Thyroid gland (tissue), 4 donors: ENCODE data around the gene SEMA5A. TPM values are rescaled to one million over a fixed set of nuclear protein-coding genes. Genes with fewer than 3 reads are reported as not detected.
A peak's percentile ranks its signal among the peaks of the same experiment; 100 is the strongest.

Experiments used
- DNase-seq, 2 donors: peaks; one replicate each; pipeline ENCODE4 v3.0.0-alpha.2; 2019
- H3K27ac ChIP-seq, 3 donors: fragments of 200-600 bp; sonication (generic); 1 replicate in 2 of 3; 2 replicates in 1 of 3; pipeline ENCODE4 v1.5.1; 2016 to 2019; ENCODE audit warnings: mild to moderate bottlenecking in 1 of 3, moderate library complexity in 1 of 3
- H3K27me3 ChIP-seq: fragments of 200-600 bp; sonication (generic); one replicate; pipeline ENCODE4 v1.5.1; 2019
- H3K36me3 ChIP-seq, 2 donors: fragments of 200-600 bp; sonication (generic); one replicate each; pipeline ENCODE4 v1.5.1; 2016 to 2019
- H3K4me1 ChIP-seq, 2 donors: fragments of 200-600 bp; sonication (generic); one replicate each; pipeline ENCODE4 v1.5.1; 2017 to 2019
- H3K4me3 ChIP-seq, 3 donors: fragments of 200-600 bp; sonication (generic); replicated peaks in 1 of 3; 1 replicate in 2 of 3; 2 replicates in 1 of 3; pipeline ENCODE4 v1.5.1; 2016; ENCODE audit warnings: mild to moderate bottlenecking in 1 of 3
- H3K9me3 ChIP-seq: fragments of 200-600 bp; sonication (generic); one replicate; pipeline ENCODE4 v1.5.1; 2017
- POLR2A ChIP-seq, 2 donors: fragments of 450-650 bp; IDR thresholded peaks; one replicate each; pipeline ENCODE4 v1.6.1; 2017; ENCODE audit warnings: antibody characterized with exemption in 2 of 2, mild to moderate bottlenecking in 2 of 2, moderate library complexity in 1 of 2
- WGBS, 2 donors: methylation state at CpG; one replicate each; pipeline ENCODE4 v1.1.5; 2017; 5-methylcytosine and 5-hydroxymethylcytosine counted together
- intact Hi-C: fragments of 100-400 bp; cut with DNase I; formaldehyde crosslinking; loops from one replicate; pipeline ENCODE4 v1.15.1; 2023
- total RNA-seq, 4 donors: library from RNA; depleted of rRNA; stranded (reverse); fragments of >200 nt; gene quantifications; one replicate each; pipeline ENCODE4 v1.2.3, GENCODE V29; 2016
- TF ChIP-seq, protein P1 (sequence below), 6 experiments: fragments of 200-600 bp in 3 of 6; fragments of 450-650 bp in 3 of 6; sonication (generic) in 3 of 6; IDR thresholded peaks; one replicate each; pipeline ENCODE4 v1.5.1; 2016 to 2019; ENCODE audit warnings: antibody characterized with exemption in 6 of 6, mild to moderate bottlenecking in 2 of 6, inconsistent platforms in 1 of 6, moderate library complexity in 1 of 6

SEMA5A gene
- total RNA-seq, 4 donors from 2014 or later: 1.8 to 8.4 (median 3.8) TPM

DNA sequence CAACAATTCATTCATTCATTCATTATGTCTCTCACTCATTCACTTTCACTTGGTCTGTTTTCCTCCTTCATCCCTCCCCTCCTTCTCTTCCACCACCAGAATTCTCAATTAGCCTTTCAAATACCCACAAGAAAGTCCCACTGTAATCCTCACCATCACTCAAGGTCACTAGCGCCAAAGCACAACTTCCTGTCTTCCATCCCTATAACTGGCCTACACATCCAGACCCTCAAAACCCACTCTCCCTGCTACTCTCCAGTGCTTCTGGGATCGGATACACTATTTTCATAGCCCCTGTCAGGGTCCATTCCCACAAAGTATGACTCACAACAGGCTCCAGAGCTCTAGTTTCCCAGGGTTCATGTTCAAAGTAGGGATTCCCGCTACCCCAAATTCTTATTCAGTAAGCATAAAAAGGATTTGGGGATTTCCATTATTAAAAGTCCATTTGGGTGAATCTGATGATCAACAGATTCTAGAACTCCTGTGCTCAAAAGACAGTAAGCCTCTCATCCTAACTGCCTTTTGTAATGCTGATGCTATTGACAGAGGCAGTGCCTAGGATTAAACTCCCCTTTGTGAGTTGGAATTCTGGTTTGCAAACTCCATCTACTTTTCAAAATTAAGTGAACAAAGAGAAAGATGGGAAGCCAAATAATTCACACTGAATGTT is 250.9 kb downstream of the SEMA5A start:
- intact Hi-C loops: no loop called here
- DNase-seq: no peak
- Histone ChIP-seq H3K4me3 (no peak overlapping the region), H3K4me1 (no peaks in the 10 kb centered on the region), H3K36me3 (no peaks in the 10 kb centered on the region), H3K27me3 (no peaks in the 10 kb centered on the region), H3K9me3 (no peaks in the 10 kb centered on the region), H3K27ac (no peak overlapping the region)
- TF ChIP-seq POLR2A (IDR thresholded peaks at IDR 0.05): no peak
- TF ChIP-seq, protein P1, sequence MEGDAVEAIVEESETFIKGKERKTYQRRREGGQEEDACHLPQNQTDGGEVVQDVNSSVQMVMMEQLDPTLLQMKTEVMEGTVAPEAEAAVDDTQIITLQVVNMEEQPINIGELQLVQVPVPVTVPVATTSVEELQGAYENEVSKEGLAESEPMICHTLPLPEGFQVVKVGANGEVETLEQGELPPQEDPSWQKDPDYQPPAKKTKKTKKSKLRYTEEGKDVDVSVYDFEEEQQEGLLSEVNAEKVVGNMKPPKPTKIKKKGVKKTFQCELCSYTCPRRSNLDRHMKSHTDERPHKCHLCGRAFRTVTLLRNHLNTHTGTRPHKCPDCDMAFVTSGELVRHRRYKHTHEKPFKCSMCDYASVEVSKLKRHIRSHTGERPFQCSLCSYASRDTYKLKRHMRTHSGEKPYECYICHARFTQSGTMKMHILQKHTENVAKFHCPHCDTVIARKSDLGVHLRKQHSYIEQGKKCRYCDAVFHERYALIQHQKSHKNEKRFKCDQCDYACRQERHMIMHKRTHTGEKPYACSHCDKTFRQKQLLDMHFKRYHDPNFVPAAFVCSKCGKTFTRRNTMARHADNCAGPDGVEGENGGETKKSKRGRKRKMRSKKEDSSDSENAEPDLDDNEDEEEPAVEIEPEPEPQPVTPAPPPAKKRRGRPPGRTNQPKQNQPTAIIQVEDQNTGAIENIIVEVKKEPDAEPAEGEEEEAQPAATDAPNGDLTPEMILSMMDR (IDR thresholded peaks at IDR 0.05): no peak
- 71 to 93% methylated on average over 3 of the region's 3 CpGs for WGBS, 2 donors

DNA sequence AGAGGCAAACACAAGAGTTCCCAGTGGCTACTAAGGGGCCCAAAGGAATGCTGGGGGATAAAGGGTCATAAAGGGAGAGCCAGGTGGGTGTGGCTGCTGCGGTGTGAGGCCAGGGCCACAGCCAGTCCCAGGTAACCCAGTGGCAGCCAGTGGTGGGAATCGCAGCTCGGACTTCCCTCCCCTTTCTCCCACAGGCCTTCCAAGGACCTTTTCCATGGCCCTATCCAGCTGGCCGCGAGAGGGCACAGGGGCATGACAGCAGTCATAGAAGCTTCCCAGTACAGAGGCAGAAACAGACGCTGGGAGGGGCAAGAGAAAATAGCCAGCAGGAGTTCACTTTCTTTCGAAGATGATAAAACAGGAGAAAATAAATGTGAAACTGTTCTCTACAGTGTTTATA is 257.6 kb downstream of the SEMA5A start:
- intact Hi-C loops: no loop called here
- Histone ChIP-seq H3K4me3 (no peak overlapping the region), H3K9me3 (no peaks in the 10 kb centered on the region), H3K4me1 (no peaks in the 10 kb centered on the region), H3K27me3 (no peaks in the 10 kb centered on the region), H3K36me3 (no peaks in the 10 kb centered on the region), H3K27ac (no peak overlapping the region)
- DNase-seq: no peak
- 71 to 82% methylated on average over 7 of the region's 7 CpGs for WGBS, 2 donors
- TF ChIP-seq, protein P1 (IDR thresholded peaks at IDR 0.05): no peak
- TF ChIP-seq POLR2A (IDR thresholded peaks at IDR 0.05): no peak

DNA sequence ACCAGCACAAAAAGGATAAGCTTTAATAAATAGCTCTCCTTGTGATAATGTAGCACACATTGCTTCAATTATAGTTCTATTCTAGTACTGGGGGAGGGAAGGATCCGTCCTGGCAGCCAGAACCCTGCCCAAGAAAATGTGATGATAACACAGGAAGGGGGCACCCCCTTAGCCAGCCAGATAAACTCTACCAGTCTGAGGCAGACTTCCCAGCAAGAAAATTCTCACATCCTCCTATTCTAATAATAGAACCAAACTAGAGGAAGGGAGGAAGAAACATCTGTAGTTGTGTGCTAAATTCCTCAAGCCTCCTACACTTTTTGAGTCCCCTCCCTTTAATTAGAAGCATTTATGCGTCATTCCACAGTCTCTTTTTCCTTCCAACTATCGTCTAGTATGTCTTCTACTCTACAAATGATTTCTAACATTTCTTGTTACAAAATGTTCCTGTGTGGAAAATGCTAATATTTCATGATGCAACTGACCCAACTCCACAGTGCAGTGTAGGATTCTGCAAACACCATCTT is 261.0 kb downstream of the SEMA5A start:
- 52 to 58% methylated on average over 3 of the region's 3 CpGs for WGBS, 2 donors
- Histone ChIP-seq H3K4me1 (no peaks in the 10 kb centered on the region), H3K9me3 (no peaks in the 10 kb centered on the region), H3K4me3 (no peak overlapping the region), H3K27me3 (no peaks in the 10 kb centered on the region), H3K36me3 (no peaks in the 10 kb centered on the region), H3K27ac (peak overlapping the region in 2 of 3 donors; percentile 14 to 53)
- DNase-seq: no peak
- intact Hi-C loops: no loop called here
- TF ChIP-seq, protein P1 (IDR thresholded peaks at IDR 0.05): no peak
- no peak for TF ChIP-seq POLR2A (IDR thresholded peaks at IDR 0.05)

- no peak for DNase-seq
- intact Hi-C loops: no loop called here
- H3K4me3 ChIP-seq: no peak overlapping the region
- 56 to 64% methylated on average over 1 of the region's 1 CpG for WGBS, 2 donors
- peak overlapping the region in 2 of 3 donors; percentile 14 to 53 for H3K27ac ChIP-seq
- no peaks in the 10 kb centered on the region for H3K36me3 ChIP-seq
- no peaks in the 10 kb centered on the region for H3K27me3 ChIP-seq
- TF ChIP-seq POLR2A (IDR thresholded peaks at IDR 0.05): no peak
- TF ChIP-seq, protein P1 (IDR thresholded peaks at IDR 0.05): no peak
- no peaks in the 10 kb centered on the region for H3K4me1 ChIP-seq
- no peaks in the 10 kb centered on the region for H3K9me3 ChIP-seq
These were observed 261.6 kb downstream of the SEMA5A start for GRCh38 chr5:9284272-9284671.

DNA sequence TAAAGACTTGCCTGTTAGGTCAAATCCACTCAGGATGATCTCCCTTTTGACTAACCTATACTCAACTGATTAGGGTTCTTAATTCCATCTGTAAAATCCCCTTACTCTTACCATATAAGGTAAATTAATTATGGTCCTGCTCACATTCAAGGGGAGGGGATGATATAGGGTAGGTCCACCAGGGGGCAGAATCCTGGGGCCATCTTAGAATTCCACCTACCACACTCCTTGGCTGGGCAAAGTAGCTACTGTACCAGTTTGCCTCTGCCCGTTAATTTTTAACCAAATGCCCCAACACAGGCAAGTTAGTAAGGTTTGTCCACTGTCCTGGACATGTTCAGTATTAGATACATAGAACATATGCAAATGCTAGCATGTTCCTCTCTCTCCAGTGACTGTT is 262.4 kb downstream of the SEMA5A start:
- 84 to 100% methylated on average over 1 of the region's 1 CpG for WGBS, 2 donors
- intact Hi-C loops: no loop called here
- Histone ChIP-seq H3K4me1 (no peaks in the 10 kb centered on the region), H3K36me3 (no peaks in the 10 kb centered on the region), H3K9me3 (no peaks in the 10 kb centered on the region), H3K27ac (no peak overlapping the region), H3K27me3 (no peaks in the 10 kb centered on the region), H3K4me3 (no peak overlapping the region)
- no peak for DNase-seq
- TF ChIP-seq POLR2A (IDR thresholded peaks at IDR 0.05): no peak
- TF ChIP-seq, protein P1 (IDR thresholded peaks at IDR 0.05): no peak
